Lower leg skin (tissue), 3 donors: Measurements from ENCODE around the gene SLC6A5.

Source experiments
- POLR2A ChIP-seq, 2 donors: fragments of 450-650 bp; IDR thresholded peaks; one replicate each; pipeline ENCODE4 v1.6.1; 2016 to 2017; ENCODE audit warnings: antibody characterized with exemption in 2 of 2, mild to moderate bottlenecking in 1 of 2, moderate library complexity in 1 of 2
- TF ChIP-seq, protein P1 (sequence below), 3 donors: fragments of 450-650 bp; IDR thresholded peaks; one replicate each; pipeline ENCODE4 v1.5.1; 2016; ENCODE audit warnings: antibody characterized with exemption in 3 of 3, mild to moderate bottlenecking in 3 of 3, moderate library complexity in 2 of 3

DNA sequence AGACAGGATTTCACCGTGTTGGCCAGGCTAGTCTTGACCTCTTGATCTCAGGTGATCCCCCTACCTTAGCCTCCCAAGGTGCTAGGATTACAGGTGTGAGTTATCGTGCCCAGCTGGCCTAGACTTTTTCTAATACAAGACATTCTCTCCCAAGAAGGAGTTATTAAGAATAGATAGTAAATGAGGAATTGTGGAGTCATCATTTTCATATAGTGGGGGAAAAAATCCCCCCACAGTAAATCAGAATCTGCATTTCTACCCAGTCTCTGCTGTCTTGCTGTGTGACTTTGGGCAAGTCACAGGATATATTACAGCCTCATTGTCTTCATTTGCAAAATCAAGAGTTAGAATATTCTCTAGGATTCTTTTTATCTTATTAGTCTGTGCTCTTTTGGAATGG, 21.6 kb downstream of the SLC6A5 start:
- TF ChIP-seq, protein P1, sequence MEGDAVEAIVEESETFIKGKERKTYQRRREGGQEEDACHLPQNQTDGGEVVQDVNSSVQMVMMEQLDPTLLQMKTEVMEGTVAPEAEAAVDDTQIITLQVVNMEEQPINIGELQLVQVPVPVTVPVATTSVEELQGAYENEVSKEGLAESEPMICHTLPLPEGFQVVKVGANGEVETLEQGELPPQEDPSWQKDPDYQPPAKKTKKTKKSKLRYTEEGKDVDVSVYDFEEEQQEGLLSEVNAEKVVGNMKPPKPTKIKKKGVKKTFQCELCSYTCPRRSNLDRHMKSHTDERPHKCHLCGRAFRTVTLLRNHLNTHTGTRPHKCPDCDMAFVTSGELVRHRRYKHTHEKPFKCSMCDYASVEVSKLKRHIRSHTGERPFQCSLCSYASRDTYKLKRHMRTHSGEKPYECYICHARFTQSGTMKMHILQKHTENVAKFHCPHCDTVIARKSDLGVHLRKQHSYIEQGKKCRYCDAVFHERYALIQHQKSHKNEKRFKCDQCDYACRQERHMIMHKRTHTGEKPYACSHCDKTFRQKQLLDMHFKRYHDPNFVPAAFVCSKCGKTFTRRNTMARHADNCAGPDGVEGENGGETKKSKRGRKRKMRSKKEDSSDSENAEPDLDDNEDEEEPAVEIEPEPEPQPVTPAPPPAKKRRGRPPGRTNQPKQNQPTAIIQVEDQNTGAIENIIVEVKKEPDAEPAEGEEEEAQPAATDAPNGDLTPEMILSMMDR (IDR thresholded peaks at IDR 0.05): no peak
- no peak for TF ChIP-seq POLR2A (IDR thresholded peaks at IDR 0.05)
